HepG2 (cell line): ENCODE data around the gene ERBB4. TPM values are rescaled to one million over a fixed set of nuclear protein-coding genes. Genes with fewer than 3 reads are reported as not detected.

ENCODE experiments used
- ATAC-seq: fragments of 200-7000 bp; cut with Tn5 transposase; 3 replicates; pipeline ENCODE4 v1.9.1; 2020; ENCODE audit warnings: mild to moderate bottlenecking, moderate library complexity
- BruUV-seq: library from RNA; stranded (reverse); fragments of 400-500 nt; replicated peaks from 2 replicates; lab custom pipeline; 2021; lab: Mats Ljungman, UMichigan
- CTCF ChIA-PET: fragments of 300-600 bp; formaldehyde crosslinking; extraction: SDS; loops from one replicate; lab custom pipeline; 2021; ENCODE audit warnings: low total read pairs, inconsistent platforms, low intra/inter-chr PET ratio; lab: Yijun Ruan, JAX
- POLR2A ChIA-PET: fragments of 350-600 bp; sonication (Branson Sonifier 250); formaldehyde crosslinking; loops from one replicate; lab custom pipeline; 2020; ENCODE audit warnings: antibody characterized with exemption, inconsistent platforms; lab: Yijun Ruan, JAX
- DNase-seq: peaks from one replicate; pipeline ENCODE4 v3.0.0-alpha.2; 2015; ENCODE audit warnings: low spot score
- FAIRE-seq: peaks from 3 replicates; lab custom pipeline; 2011; peaks lifted over from hg19 to GRCh38; lab: Jason Lieb, UNC
- H2AFZ ChIP-seq: one replicate; pipeline ENCODE4 v1.6.1; 2011; ENCODE audit warnings: low read length, inconsistent platforms
- H3K27ac ChIP-seq: fragments of 300-600 bp; 3 replicates; pipeline ENCODE4 v1.8.0; 2011; ENCODE audit warnings: mixed run types, mild to moderate bottlenecking, mixed read lengths, low read length, inconsistent platforms; ENCODE audit not compliant: insufficient read depth; ENCODE audit errors: extremely low read length
- H3K27me3 ChIP-seq, 2 experiments: fragments of 200-600 bp in 1 of 2; 2 replicates in 1 of 2; 3 replicates in 1 of 2; pipeline versions ENCODE4 v1.6.0 to v1.8.0; 2011; ENCODE audit warnings: low read length in 2 of 2, mild to moderate bottlenecking in 2 of 2, moderate library complexity in 2 of 2, inconsistent platforms in 1 of 2; ENCODE audit not compliant: insufficient read depth in 2 of 2, control insufficient read depth in 1 of 2
- H3K36me3 ChIP-seq, 2 experiments: fragments of 200-600 bp in 1 of 2; replicated peaks in 1 of 2; 2 replicates in 1 of 2; 3 replicates in 1 of 2; pipeline versions ENCODE4 v1.5.1 to v1.8.0; 2011; ENCODE audit warnings: low read length in 2 of 2, inconsistent platforms in 1 of 2; ENCODE audit not compliant: insufficient read depth in 2 of 2, control insufficient read depth in 1 of 2
- H3K4me1 ChIP-seq: 2 replicates; pipeline ENCODE4 v1.5.1; 2012; ENCODE audit warnings: low read length, inconsistent platforms; ENCODE audit not compliant: insufficient read depth
- H3K4me2 ChIP-seq: 2 replicates; pipeline ENCODE4 v1.6.0; 2011; ENCODE audit warnings: low read depth, low read length, inconsistent platforms
- H3K4me3 ChIP-seq, 3 experiments: fragments of 200-600 bp in 1 of 3; sonication (generic), shearing (Covaris generic) in 1 of 3; replicated peaks in 1 of 3; 2 replicates each; pipeline ENCODE4 v1.5.1; 2011 to 2016; ENCODE audit warnings: low read length in 3 of 3, inconsistent platforms in 2 of 3, low read depth in 2 of 3, mild to moderate bottlenecking in 2 of 3, control low read depth in 1 of 3, mixed read lengths in 1 of 3; ENCODE audit not compliant: insufficient read depth in 1 of 3
- H3K79me2 ChIP-seq: one replicate; pipeline ENCODE4 v1.6.1; 2011; ENCODE audit warnings: low read length, inconsistent platforms; ENCODE audit not compliant: insufficient read depth
- H3K9ac ChIP-seq: 2 replicates; pipeline ENCODE4 v1.6.0; 2011; ENCODE audit warnings: mild to moderate bottlenecking, low read depth, low read length, inconsistent platforms; ENCODE audit not compliant: insufficient read depth
- H3K9me3 ChIP-seq: 2 replicates; pipeline ENCODE4 v1.5.1; 2012; ENCODE audit warnings: mild to moderate bottlenecking, low read length
- H4K20me1 ChIP-seq: 2 replicates; pipeline ENCODE4 v1.6.0; 2011; ENCODE audit warnings: inconsistent platforms, mild to moderate bottlenecking, low read length, moderate library complexity; ENCODE audit not compliant: insufficient read depth
- ATM ChIP-seq: fragments of 450-650 bp; IDR thresholded peaks from 2 replicates; pipeline ENCODE4 v1.7.1; 2017; ENCODE audit warnings: mild to moderate bottlenecking, borderline replicate concordance
- CEBPZ ChIP-seq: IDR thresholded peaks from 2 replicates; pipeline ENCODE4 v1.6.1; 2012; ENCODE audit warnings: low read length, improper control_type of control experiment
- FOXA1 ChIP-seq, 2 experiments: fragments of 450-650 bp in 1 of 2; sonication (generic) in 1 of 2; formaldehyde crosslinking in 1 of 2; IDR thresholded peaks; 2 replicates each; pipeline versions ENCODE4 v1.4.0 to v1.6.1; 2016 to 2020; ENCODE audit warnings: missing genetic modification reagents in 1 of 2
- FOXA3 ChIP-seq: IDR thresholded peaks from 2 replicates; pipeline ENCODE4 v1.6.1; 2016; ENCODE audit warnings: missing genetic modification reagents, missing compliant biosample characterization
- HMG20A ChIP-seq: IDR thresholded peaks from 2 replicates; pipeline ENCODE4 v1.6.1; 2016; ENCODE audit warnings: borderline replicate concordance
- HOXA7 ChIP-seq: sonication (generic); formaldehyde crosslinking; IDR thresholded peaks from 2 replicates; pipeline ENCODE4 v1.8.1; 2022; ENCODE audit warnings: mild to moderate bottlenecking, missing genetic modification reagents, moderate library complexity
- SIX1 ChIP-seq: sonication (generic); formaldehyde crosslinking; IDR thresholded peaks from 2 replicates; pipeline ENCODE4 v1.4.0; 2020; ENCODE audit warnings: missing genetic modification reagents, borderline replicate concordance
- SOX5 ChIP-seq: IDR thresholded peaks from 2 replicates; pipeline ENCODE4 v1.6.1; 2016; ENCODE audit warnings: borderline replicate concordance
- TARDBP ChIP-seq: sonication (generic); formaldehyde crosslinking; IDR thresholded peaks from 2 replicates; pipeline ENCODE4 v1.8.0; 2022; ENCODE audit warnings: mild to moderate bottlenecking, missing genetic modification reagents
- ZFP36 ChIP-seq: fragments of 150-350 bp; IDR thresholded peaks from 2 replicates; pipeline ENCODE4 v1.6.1; 2018; ENCODE audit warnings: borderline replicate concordance, low read length, low read depth; ENCODE audit not compliant: partially characterized antibody
- ZNF547 ChIP-seq: sonication (generic); formaldehyde crosslinking; IDR thresholded peaks from 2 replicates; pipeline ENCODE4 v1.5.1; 2020; ENCODE audit warnings: mild to moderate bottlenecking, missing genetic modification reagents
- ZNF644 ChIP-seq: IDR thresholded peaks from 2 replicates; pipeline ENCODE4 v1.6.1; 2016; ENCODE audit warnings: low read depth
- ZNF687 ChIP-seq: sonication (generic); formaldehyde crosslinking; IDR thresholded peaks from 2 replicates; pipeline ENCODE4 v1.5.1; 2020; ENCODE audit warnings: mild to moderate bottlenecking, missing genetic modification reagents, moderate library complexity
- WGBS: methylation state at CpG from one replicate; pipeline ENCODE4 v1.1.6; 2017; ENCODE audit warnings: low lambda C conversion rate; 5-methylcytosine and 5-hydroxymethylcytosine counted together
- in situ Hi-C: cut with HindIII; loops from 2 replicates; pipeline ENCODE4 v1.10.0; 2017; ENCODE audit warnings: low pct_unique_long_range_greater_than_20kb; ENCODE audit not compliant: extremely low pct_ligation_motif_present
- intact Hi-C: fragments of 100-400 bp; cut with micrococcal nuclease; formaldehyde crosslinking; loops from one replicate; pipeline ENCODE4 v1.10.0; 2022; ENCODE audit not compliant: unreplicated experiment
- polyA plus RNA-seq, 8 experiments: library from polyadenylated mRNA; depleted of rRNA in 3 of 8; stranded (reverse) in 7 of 8; unstranded in 1 of 8; fragments of >200 nt; fragmentation: Illumina TruSeq in 4 of 8; extraction: Trizol in 4 of 8; gene quantifications; 2 replicates each; pipeline versions ENCODE4 v1.2.1 to v1.2.3, GENCODE V29; 2011 to 2016; ENCODE audit warnings: low read depth in 4 of 8, missing spikeins in 1 of 8, mixed read lengths in 1 of 8; ENCODE audit not compliant: insufficient read depth in 1 of 8
- total RNA-seq, 5 experiments: library from RNA; depleted of rRNA; stranded (reverse); fragments of >200 nt; fragmentation: Illumina TruSeq; extraction: Trizol; gene quantifications; 2 replicates each; pipeline ENCODE4 v1.2.3, GENCODE V29; 2016; ENCODE audit warnings: low read depth in 1 of 5

ERBB4 gene
- total and polyA plus RNA-seq, 2 of the 13 experiments (the other 11 are each of a cell fraction or from before 2014, with no cell fraction given) = not detected

DNA sequence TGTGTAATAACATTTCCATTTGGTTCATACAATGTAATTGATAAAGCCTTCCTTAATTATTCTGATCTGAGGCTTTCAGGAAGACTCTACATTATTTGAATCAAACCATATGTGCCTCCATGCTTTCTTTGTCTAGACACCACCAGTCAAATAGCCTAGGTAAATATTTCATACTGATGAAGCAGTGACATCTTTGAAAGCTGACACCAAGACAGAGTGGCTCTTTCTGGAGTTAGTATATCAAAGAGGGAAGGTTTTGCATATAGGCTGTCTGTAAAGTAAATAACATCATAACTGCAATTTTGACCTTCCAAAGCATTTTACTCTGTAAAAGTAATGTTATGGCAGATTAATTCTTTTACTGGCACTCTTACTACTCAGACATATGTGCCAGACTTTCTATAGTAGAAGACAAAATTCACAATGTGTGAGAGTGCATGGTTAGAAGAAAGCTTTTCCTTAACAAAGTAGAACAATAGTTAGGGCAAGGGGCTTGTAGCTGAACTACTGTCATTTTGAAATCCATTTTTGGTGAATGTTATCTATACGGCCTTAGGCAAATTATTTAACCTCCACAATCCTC is 177.3 kb downstream of the ERBB4 start:
- in situ Hi-C loops = no loop called here
- H3K4me1 ChIP-seq = peaks cover 46% of the 10 kb centered on the region
- no peaks in the 10 kb centered on the region for H3K79me2 ChIP-seq
- no peak overlapping the region for H3K27ac ChIP-seq
- POLR2A ChIA-PET = no interaction called here
- BruUV-seq = no TSS peak
- whole genome bisulfite sequencing = 76% methylated on average over 1 of the region's 1 CpG
- CTCF ChIA-PET = no interaction called here
- no peak overlapping the region for H3K4me3 ChIP-seq
- no peaks in the 10 kb centered on the region for H3K27me3 ChIP-seq
- H2AFZ ChIP-seq = no peak overlapping the region
- no peaks in the 10 kb centered on the region for H3K9me3 ChIP-seq
- ATAC-seq = no peak
- H4K20me1 ChIP-seq = no peaks in the 10 kb centered on the region
- H3K9ac ChIP-seq = no peak overlapping the region
- no peak for FAIRE-seq
- H3K4me2 ChIP-seq = no peak overlapping the region
- intact Hi-C loops = no loop called here
- peak; percentile 35 for DNase-seq
- H3K36me3 ChIP-seq = no peaks in the 10 kb centered on the region
- TF ChIP-seq ATM = no peak
- TF ChIP-seq HMG20A (CRISPR knock-in tag) = peak; percentile 47; the same call in 1 of the 2 replicates
- no peak for TF ChIP-seq ZNF687 (CRISPR knock-in tag)
- TF ChIP-seq FOXA1 (IDR thresholded peaks at IDR 0.05) = no peak
- TF ChIP-seq FOXA1 (CRISPR knock-in tag; IDR thresholded peaks at IDR 0.05) = peak; percentile 31; the same call in 1 of the 2 replicates
- TF ChIP-seq CEBPZ = no peak
- TF ChIP-seq ZFP36 = no peak
- peak; percentile 39; the same call in 1 of the 2 replicates for TF ChIP-seq SOX5 (CRISPR knock-in tag)
- peak; percentile 31; the same call in 1 of the 2 replicates for TF ChIP-seq SIX1 (CRISPR knock-in tag)
- peak; percentile 22; the same call in 1 of the 2 replicates for TF ChIP-seq FOXA3 (CRISPR knock-in tag)
- 0 out of 2 replicates have a peak, but pooled peaks have one; percentile 27 for TF ChIP-seq TARDBP (CRISPR knock-in tag)
- TF ChIP-seq ZNF547 (CRISPR knock-in tag) = no peak
- TF ChIP-seq ZNF644 = peak; percentile 41; the same call in 1 of the 2 replicates
- TF ChIP-seq HOXA7 (CRISPR knock-in tag) = no peak
